Head of caudate nucleus (tissue), 42 donors: ENCODE data around the gene PLET1.

Source experiments
- DNase-seq, 42 donors: peaks; one replicate each; pipeline versions ENCODE4 v3.0.0 to v3.0.0-alpha.2; 2020 to 2021; ENCODE audit warnings: mixed read lengths in 7 of 42
- intact Hi-C: fragments of 100-400 bp; cut with DNase I; formaldehyde crosslinking; loops from one replicate; pipeline ENCODE4 v1.15.0; 2022

PLET1 gene, protein sequence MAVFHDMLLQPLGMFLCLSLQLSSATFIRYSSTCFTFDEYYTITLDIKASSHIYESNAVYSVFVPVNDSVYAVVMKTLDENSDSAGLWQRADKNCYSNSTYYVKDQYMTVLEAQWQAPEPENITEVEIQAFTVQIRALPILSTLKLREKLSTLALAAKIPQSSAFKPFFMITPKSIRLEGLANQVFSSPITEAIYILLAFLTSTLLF

GRCh38 chr11:112260490-112260889 lies at the start of gene PLET1:
Gene PLET1 (minus strand): TSS chr11:112260860. CDS start chr11:112260589, 271 bp downstream.
- intact Hi-C loops: no loop called here

GRCh38 chr11:112310419-112310818 lies 49.8 kb upstream of the PLET1 start:
- DNase-seq: no peak
- intact Hi-C loops: no loop called here

More at GRCh38 chr11:112260490-112260889, at the start of gene PLET1:
- no peak for DNase-seq

GRCh38 chr11:112308651-112309050 lies 48.0 kb upstream of the PLET1 start:
- intact Hi-C loops: no loop called here

GRCh38 chr11:112307616-112308015 lies 47.0 kb upstream of the PLET1 start:
- intact Hi-C loops: no loop called here
- no peak for DNase-seq

More at GRCh38 chr11:112308651-112309050, 48.0 kb upstream of the PLET1 start:
- DNase-seq: no peak

GRCh38 chr11:112306230-112306629 lies 45.6 kb upstream of the PLET1 start:
- DNase-seq: no peak

GRCh38 chr11:112304914-112305313 lies 44.3 kb upstream of the PLET1 start:
- DNase-seq: no peak
- intact Hi-C loops: no loop called here

More at GRCh38 chr11:112306230-112306629, 45.6 kb upstream of the PLET1 start:
- intact Hi-C loops: no loop called here

- no peak for DNase-seq
- intact Hi-C loops: no loop called here
Measured at GRCh38 chr11:112303616-112304015, 43.0 kb upstream of the PLET1 start.

DNA sequence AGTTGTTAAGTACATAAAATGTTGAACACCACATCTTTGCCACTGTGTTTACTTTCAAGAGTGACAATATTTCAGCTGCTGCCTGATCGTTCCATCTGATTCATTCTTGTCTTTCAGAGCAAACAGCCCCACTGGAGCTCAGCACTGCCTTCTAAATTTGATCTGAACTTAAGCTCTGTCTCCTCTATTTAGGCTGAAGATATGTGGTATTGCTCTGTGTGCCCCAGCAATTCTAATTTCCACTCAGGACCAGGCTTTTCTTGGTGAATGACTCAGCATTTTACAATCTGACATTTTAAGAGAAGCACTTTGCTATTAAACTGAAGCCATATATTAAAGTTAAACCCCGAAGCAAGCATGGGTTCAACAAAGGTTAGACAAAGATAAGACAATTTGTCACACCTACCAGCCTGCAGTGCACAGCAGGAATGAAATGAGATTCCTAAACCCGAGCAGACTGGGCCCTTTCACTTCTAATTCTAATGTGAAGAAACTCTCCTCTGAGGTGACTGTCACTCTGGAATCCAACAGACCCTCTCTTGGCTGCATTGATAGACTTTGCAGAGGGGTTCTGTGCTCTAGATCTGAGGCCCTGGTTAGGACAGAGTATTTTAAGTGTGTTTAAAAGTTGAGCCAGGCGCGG lies 41.7 kb upstream of the PLET1 start:
- intact Hi-C loops: no loop called here
- DNase-seq: peak in 2 of 42 donors; percentile 30 to 48

- intact Hi-C loops: no loop called here
- peak in 31 of 42 donors; percentile 24 to 80 (median 47) for DNase-seq
Measured at GRCh38 chr11:112300094-112300786, 39.6 kb upstream of the PLET1 start.

DNA sequence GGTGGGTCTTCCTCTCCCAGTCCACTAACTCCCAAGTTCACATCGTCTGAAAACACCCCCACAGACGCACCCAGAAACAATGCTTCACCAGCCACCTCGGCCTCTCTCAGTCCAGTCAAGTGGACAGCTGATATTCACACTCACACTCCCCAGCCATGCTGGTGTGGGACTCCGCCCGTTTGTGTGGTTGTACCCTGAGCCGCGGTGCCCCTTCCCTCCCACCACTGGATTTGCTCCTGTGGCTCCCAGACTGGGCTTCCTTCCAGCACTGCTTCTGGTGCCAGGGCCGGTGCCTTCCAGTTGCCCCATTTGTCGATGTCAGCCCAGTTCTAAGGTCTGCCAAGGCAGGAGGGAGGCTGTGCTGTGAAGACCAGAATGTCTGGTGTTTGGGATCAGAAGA lies 37.9 kb upstream of the PLET1 start:
- intact Hi-C loops: no loop called here
- peak in 21 of 42 donors; percentile 17 to 71 (median 41) for DNase-seq

DNA sequence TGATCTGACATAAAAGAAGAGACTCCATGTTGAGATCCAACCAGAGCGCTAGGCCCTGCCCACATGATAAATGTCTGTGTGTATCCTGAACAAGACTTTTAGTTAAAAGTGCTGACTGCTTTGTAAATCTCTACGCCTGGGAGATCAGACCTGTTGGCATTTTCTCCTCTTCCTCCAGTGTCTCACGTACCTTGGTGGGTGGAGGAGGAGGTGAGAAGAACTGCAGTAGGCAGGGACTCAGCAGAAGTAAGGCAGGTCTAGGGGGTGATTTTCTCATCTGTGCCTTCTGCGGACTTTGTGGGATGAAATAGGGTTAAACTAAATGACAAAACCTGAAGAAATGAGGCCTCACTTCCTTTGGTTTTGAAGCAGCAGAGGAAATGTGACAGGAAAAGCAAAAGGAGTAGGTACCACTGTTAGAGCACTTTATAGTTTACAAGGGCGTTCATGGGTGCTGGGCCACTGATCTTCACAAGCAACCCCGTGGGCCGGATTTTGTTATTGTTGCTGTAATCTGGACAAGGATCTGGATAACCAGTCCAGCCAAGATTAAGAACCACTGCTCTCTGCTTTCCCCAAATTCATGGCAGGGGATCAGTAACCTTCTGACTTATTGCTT lies 36.7 kb upstream of the PLET1 start:
- intact Hi-C loops: no loop called here
- peak in 25 of 42 donors; percentile 13 to 77 (median 41) for DNase-seq

DNA sequence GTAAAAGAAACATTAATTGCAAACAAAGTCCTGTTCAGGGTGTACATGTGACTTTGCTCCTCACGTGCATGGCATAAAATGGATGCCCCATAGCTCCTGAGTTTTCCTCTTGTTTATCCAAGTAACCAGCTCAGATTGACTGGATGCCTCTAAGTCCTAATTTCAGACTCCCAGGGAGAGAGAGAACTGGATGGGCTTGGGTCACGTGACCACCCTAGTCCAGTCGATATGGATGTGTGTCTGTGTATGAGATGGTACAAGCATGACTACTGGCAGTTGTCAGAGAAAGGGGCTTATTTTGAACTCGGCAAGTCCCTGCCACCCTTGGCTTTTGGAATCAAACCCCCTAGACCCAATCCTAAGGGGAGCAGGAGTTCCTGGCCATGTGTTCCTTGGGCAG lies 35.4 kb upstream of the PLET1 start:
- no peak for DNase-seq
- intact Hi-C loops: no loop called here

DNA sequence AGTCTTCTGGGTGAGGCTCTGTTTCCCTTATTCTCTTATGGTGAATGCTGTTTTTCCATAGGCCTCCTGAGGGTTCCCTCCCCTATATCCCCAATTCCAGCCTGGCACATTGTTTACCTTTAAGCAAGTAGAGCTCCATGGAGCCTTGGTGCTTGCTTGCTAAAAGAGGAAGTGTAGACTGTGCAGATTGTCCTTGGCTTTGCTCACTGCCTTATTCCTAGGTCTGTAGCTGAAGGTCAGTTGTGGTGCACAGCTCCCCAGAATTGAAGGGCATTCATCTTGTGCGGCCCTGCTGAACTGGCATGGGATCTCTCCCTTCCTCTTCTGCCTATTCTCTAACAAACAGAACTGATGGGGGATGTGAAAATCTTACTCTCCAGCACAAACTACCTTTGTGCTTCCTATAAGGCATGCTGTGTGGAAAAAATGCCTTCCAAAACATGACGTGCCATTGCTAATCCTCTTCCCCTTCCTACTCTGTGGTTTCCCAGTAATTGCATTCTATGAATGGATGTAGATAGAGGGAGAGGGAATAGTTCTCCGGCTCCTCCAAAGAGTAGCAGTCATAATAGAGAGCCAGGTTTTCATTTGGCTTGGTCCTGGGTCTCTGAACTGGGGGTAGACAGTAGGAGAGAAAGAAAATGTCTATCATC lies 34.2 kb upstream of the PLET1 start:
- intact Hi-C loops: no loop called here
- no peak for DNase-seq

DNA sequence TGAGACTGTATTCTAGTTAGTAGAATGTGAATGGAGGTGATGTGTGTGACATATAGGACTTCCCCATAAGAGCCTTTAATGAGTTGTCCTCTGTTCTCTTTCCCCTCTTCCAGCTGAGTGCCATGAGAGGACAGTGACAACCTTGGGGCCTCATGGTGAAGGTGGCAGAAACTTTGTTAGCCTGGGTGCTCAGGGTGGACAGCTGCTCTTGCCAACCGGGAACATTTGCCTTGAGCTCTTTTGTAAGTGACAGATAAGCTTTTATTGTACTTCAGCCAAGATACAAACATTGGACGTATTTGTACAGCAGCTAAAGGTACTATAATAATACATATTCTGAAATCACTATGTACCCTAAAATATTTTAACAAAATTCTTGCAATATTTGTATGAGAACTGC lies 33.0 kb upstream of the PLET1 start:
- no peak for DNase-seq
- intact Hi-C loops: no loop called here

GRCh38 chr11:112292785-112293407 lies 32.2 kb upstream of the PLET1 start:
- intact Hi-C loops: no loop called here
- DNase-seq: peak in 1 of 42 donors; percentile 44

GRCh38 chr11:112292188-112292587 lies 31.5 kb upstream of the PLET1 start:
- DNase-seq: no peak
- intact Hi-C loops: no loop called here

DNA sequence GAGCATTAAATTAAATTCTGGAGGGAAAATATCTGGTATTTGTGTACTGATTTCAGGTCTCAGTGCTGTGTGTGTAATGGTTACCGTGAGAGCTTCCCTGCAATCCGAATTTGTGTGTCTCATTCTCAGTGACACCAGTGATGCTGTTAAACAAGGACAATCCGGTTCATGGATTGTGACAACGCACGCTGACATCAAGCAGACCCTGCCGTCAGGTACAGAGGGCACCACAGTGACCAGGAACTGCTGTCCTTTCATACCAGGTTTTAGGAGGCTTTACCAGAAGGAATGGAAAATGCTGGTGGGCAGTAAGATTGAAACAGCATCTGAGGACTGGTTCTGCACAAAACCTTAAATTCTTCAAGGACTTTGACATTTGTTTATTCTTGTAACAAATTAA lies 30.5 kb upstream of the PLET1 start:
- intact Hi-C loops: loop anchor here (2.0 kb wide), 1 partner anchor 264 kb away; no protein-coding TSS in a partner anchor
- no peak for DNase-seq

DNA sequence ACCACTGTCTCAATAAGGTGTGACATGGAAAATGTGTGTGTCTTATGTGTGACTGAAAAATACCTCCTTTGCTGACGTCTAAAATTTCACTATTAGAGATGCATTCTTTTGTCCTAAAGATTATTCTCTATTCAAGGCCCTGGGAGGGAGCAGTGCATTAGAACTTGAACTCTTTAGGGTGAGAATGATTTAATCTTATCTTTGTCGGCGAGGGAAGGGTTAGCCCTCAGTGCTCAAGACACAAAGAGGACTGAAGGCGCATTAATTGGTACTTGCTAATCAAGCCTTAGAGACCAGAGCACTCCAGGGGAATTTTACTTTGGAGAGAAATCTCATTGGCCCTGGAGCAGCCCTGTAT lies 29.8 kb upstream of the PLET1 start:
- DNase-seq: no peak
- intact Hi-C loops: loop anchor here (2.0 kb wide), 1 partner anchor 264 kb away; no protein-coding TSS in a partner anchor
